GM23338 (cell line): ENCODE data around the gene MYH7. TPM values are rescaled to one million over a fixed set of nuclear protein-coding genes. Genes with fewer than 3 reads are reported as not detected.
"Not testable (repeated sequence)": the region's sequence is repeated elsewhere in the genome, so short reads cannot be mapped to it uniquely, and the experiment has no call there.

ENCODE experiments used
- ATAC-seq: fragments of 200-7000 bp; cut with Tn5 transposase; 3 replicates; pipeline ENCODE4 v1.9.1; 2020
- DNase-seq: peaks from one replicate; pipeline ENCODE4 v3.0.0-alpha.2; 2015; ENCODE audit warnings: low spot score
- H2AFZ ChIP-seq: fragments of 200-600 bp; sonication (generic); 2 replicates; pipeline ENCODE4 v1.8.0; 2016; ENCODE audit warnings: antibody characterized with exemption, mild to moderate bottlenecking, moderate library complexity
- H3F3A ChIP-seq: fragments of 200-600 bp; sonication (generic); replicated peaks from 2 replicates; pipeline ENCODE4 v1.8.0; 2017; ENCODE audit warnings: antibody characterized with exemption, mixed run types, low read depth
- H3K27ac ChIP-seq: fragments of 200-600 bp; sonication (generic); 2 replicates; pipeline ENCODE4 v1.6.1; 2016; ENCODE audit warnings: low read depth
- H3K27me3 ChIP-seq: fragments of 200-600 bp; sonication (generic); 2 replicates; pipeline ENCODE4 v1.8.0; 2016; ENCODE audit warnings: mild to moderate bottlenecking, mixed run types, moderate library complexity; ENCODE audit not compliant: insufficient read depth
- H3K36me3 ChIP-seq: fragments of 200-600 bp; sonication (generic); 2 replicates; pipeline ENCODE4 v1.8.0; 2016; ENCODE audit warnings: mild to moderate bottlenecking; ENCODE audit not compliant: insufficient read depth
- H3K4me1 ChIP-seq: fragments of 200-600 bp; sonication (generic); 2 replicates; pipeline ENCODE4 v1.8.0; 2016; ENCODE audit warnings: mild to moderate bottlenecking, moderate library complexity; ENCODE audit not compliant: insufficient read depth
- H3K4me2 ChIP-seq: fragments of 200-600 bp; sonication (generic); 2 replicates; pipeline ENCODE4 v1.7.1; 2017; ENCODE audit warnings: mixed run types
- H3K4me3 ChIP-seq: fragments of 200-600 bp; sonication (generic); 2 replicates; pipeline ENCODE4 v1.6.1; 2016; ENCODE audit warnings: mixed run types
- H3K79me2 ChIP-seq: fragments of 200-600 bp; sonication (generic); replicated peaks from 2 replicates; pipeline ENCODE4 v1.8.0; 2017; ENCODE audit warnings: mild to moderate bottlenecking; ENCODE audit not compliant: insufficient read depth
- H3K9me2 ChIP-seq: fragments of 200-600 bp; sonication (generic); 2 replicates; pipeline ENCODE4 v1.8.0; 2017; ENCODE audit not compliant: insufficient read depth
- H4K20me1 ChIP-seq: fragments of 200-600 bp; sonication (generic); replicated peaks from 2 replicates; pipeline ENCODE4 v1.8.0; 2017; ENCODE audit warnings: mild to moderate bottlenecking; ENCODE audit not compliant: insufficient read depth
- H3K27ac Mint-ChIP-seq: 2 replicates; pipeline ENCODE4 v1.8.0; 2020; ENCODE audit warnings: inconsistent platforms, mild to moderate bottlenecking, moderate library complexity, mixed read lengths
- H3K27me3 Mint-ChIP-seq: 3 replicates; pipeline ENCODE4 v1.8.0; 2022; ENCODE audit warnings: low read depth, mild to moderate bottlenecking, moderate library complexity, mixed read lengths, inconsistent platforms; ENCODE audit not compliant: insufficient read depth, poor library complexity
- H3K36me3 Mint-ChIP-seq: 3 replicates; pipeline ENCODE4 v1.8.0; 2021; ENCODE audit warnings: low read depth, mild to moderate bottlenecking, inconsistent platforms, moderate library complexity, mixed read lengths
- H3K4me1 Mint-ChIP-seq: 3 replicates; pipeline ENCODE4 v1.8.0; 2020; ENCODE audit warnings: mild to moderate bottlenecking, inconsistent platforms, mixed read lengths
- H3K4me3 Mint-ChIP-seq: 3 replicates; pipeline ENCODE4 v1.8.0; 2021; ENCODE audit warnings: moderate library complexity, mild to moderate bottlenecking, inconsistent platforms, mixed read lengths
- H3K9me3 Mint-ChIP-seq: 3 replicates; pipeline ENCODE4 v1.8.0; 2020; ENCODE audit warnings: moderate library complexity, mild to moderate bottlenecking, inconsistent platforms, mixed read lengths
- CREB1 ChIP-seq: fragments of 250-450 bp; sonication (Bioruptor Pico); IDR thresholded peaks from 2 replicates; pipeline ENCODE4 v1.5.0; 2020; ENCODE audit warnings: low read depth, mild to moderate bottlenecking, moderate library complexity
- EZH2phosphoT487 ChIP-seq: fragments of 200-600 bp; sonication (generic); IDR thresholded peaks from one replicate; pipeline ENCODE4 v1.8.1; 2018; ENCODE audit warnings: antibody characterized with exemption; ENCODE audit not compliant: unreplicated experiment
- JUNB ChIP-seq: IDR thresholded peaks from one replicate; pipeline ENCODE4 v1.6.1; 2016; ENCODE audit warnings: antibody characterized with exemption; ENCODE audit not compliant: unreplicated experiment
- NANOG ChIP-seq: IDR thresholded peaks from 2 replicates; pipeline ENCODE4 v1.6.1; 2016; ENCODE audit warnings: antibody characterized with exemption, borderline replicate concordance
- STAT1 ChIP-seq: IDR thresholded peaks from one replicate; pipeline ENCODE4 v1.6.1; 2016; ENCODE audit warnings: antibody characterized with exemption; ENCODE audit not compliant: unreplicated experiment
- ZNF114 ChIP-seq: fragments of 250-450 bp; sonication (Bioruptor Pico); IDR thresholded peaks from 2 replicates; pipeline ENCODE4 v1.5.0; 2020; ENCODE audit warnings: mild to moderate bottlenecking, moderate library complexity
- ZNF331 ChIP-seq: fragments of 250-450 bp; sonication (Bioruptor Pico); IDR thresholded peaks from 2 replicates; pipeline ENCODE4 v1.5.0; 2020; ENCODE audit warnings: low read depth, mild to moderate bottlenecking, moderate library complexity
- polyA plus RNA-seq: library from polyadenylated mRNA; unstranded; fragments of >200 nt; fragmentation: Nextera tagmentation; extraction: Ambion mirVana; gene quantifications from 2 replicates; pipeline ENCODE4 v1.2.1, GENCODE V29; 2016
- total RNA-seq: library from RNA; depleted of rRNA; stranded (reverse); fragments of >200 nt; shearing (Covaris generic); gene quantifications from 2 replicates; pipeline ENCODE4 v1.2.3, GENCODE V29; 2014
- TF ChIP-seq, protein P1 (sequence below), 2 experiments: fragments of 200-600 bp in 1 of 2; sonication (generic) in 1 of 2; conservative IDR thresholded peaks; 2 replicates each; pipeline versions ENCODE4 v1.5.1 to v1.6.1; 2016 to 2017; ENCODE audit warnings: antibody characterized with exemption in 2 of 2, low read depth in 2 of 2, mild to moderate bottlenecking in 2 of 2, moderate library complexity in 1 of 2
- TF ChIP-seq, protein P2 (sequence below): IDR thresholded peaks from 2 replicates; pipeline ENCODE4 v1.6.1; 2016; ENCODE audit warnings: antibody characterized with exemption
- TF ChIP-seq, protein P3 (sequence below): IDR thresholded peaks from one replicate; pipeline ENCODE4 v1.6.1; 2018; ENCODE audit warnings: antibody characterized with exemption; ENCODE audit not compliant: unreplicated experiment

Gene MYH7
- total and polyA plus RNA-seq, 2 experiments from 2014 or later = not detected

DNA sequence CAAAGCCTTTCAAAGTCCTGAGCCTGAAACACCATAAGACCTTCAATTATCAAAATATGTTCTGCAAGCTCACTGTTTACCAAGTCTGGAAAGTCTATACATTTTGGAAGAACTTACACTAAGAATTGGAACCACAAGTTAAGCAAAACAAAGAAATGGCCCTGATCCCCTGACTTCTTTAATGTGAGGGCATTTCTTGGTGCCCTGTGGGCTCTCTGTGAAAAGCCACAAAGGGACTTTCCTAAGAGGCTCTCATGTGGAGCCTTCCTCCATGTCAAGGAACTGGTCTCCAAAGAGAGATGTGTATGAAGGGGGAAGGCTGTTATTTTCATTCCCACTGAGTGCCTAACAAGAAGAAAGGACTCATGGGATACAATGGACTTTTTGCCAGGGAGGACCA lies 13.9 kb downstream of the MYH7 start (continued):
- TF ChIP-seq, protein P1, sequence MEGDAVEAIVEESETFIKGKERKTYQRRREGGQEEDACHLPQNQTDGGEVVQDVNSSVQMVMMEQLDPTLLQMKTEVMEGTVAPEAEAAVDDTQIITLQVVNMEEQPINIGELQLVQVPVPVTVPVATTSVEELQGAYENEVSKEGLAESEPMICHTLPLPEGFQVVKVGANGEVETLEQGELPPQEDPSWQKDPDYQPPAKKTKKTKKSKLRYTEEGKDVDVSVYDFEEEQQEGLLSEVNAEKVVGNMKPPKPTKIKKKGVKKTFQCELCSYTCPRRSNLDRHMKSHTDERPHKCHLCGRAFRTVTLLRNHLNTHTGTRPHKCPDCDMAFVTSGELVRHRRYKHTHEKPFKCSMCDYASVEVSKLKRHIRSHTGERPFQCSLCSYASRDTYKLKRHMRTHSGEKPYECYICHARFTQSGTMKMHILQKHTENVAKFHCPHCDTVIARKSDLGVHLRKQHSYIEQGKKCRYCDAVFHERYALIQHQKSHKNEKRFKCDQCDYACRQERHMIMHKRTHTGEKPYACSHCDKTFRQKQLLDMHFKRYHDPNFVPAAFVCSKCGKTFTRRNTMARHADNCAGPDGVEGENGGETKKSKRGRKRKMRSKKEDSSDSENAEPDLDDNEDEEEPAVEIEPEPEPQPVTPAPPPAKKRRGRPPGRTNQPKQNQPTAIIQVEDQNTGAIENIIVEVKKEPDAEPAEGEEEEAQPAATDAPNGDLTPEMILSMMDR (conservative IDR thresholded peaks at IDR 0.05; ENCODE audit: low read depth in 2 of 2) = no peak
- TF ChIP-seq ZNF331 (CRISPR knock-in tag) (no peak), NANOG (no peak), EZH2phosphoT487 (no peak), CREB1 (CRISPR knock-in tag) (no peak), JUNB (no peak)

DNA sequence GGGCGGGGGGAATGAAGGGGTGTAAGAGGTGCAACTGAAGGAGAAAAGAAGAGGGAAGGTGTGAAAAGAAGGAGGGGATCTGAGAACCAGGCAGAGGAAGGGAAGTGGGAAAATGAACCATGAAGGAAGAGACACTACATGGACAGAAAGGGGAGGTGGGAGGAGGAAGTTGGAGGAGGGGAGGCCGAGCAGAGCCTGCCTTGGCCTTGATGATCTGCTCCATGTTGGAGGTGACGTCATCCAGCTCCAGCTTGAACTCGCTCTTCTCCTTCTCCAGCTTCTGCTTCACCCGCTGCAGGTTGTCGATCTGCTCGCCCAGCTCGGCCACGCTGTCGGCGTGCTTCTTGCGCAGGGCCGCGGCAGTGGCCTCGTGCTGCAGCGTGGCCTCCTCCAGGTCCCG lies 15.8 kb downstream of the MYH7 start:
- peaks cover 33% of the 10 kb centered on the region for H3K27me3 Mint-ChIP-seq
- H4K20me1 ChIP-seq = not testable (repeated sequence)

DNA sequence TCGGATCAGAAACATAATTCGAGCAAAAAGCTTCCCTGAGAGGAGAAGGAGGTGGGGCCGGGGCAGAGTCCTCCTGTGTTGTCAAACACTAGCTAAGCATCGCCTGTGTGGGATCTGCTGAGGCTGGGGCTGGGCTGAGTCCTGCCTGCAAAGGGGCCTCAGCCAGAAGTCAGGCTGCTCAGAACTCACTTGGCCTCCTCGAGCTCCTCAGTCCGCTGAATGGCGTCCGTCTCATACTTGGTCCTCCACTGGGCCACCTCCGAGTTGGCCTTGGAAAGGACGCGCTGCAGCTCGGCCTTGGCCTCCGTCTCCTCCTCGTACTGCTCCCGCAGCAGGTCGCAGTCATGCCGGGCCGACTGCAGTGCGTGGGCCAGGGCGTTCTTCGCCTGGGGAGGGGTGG lies 17.4 kb downstream of the MYH7 start:
- Histone ChIP-seq H3K9me2 (peaks cover 9% of the 10 kb centered on the region), H3K27ac (no peak overlapping the region), H3F3A (no peaks in the 10 kb centered on the region), H2AFZ (no peak overlapping the region), H4K20me1 (no peaks in the 10 kb centered on the region), H3K4me2 (no peak overlapping the region), H3K4me3 (no peak overlapping the region), H3K27me3 (no peaks in the 10 kb centered on the region), H3K4me1 (no peaks in the 10 kb centered on the region), H3K36me3 (no peaks in the 10 kb centered on the region), H3K79me2 (no peaks in the 10 kb centered on the region)
- H3K9me3 Mint-ChIP-seq = no peaks in the 10 kb centered on the region
- peaks cover 34% of the 10 kb centered on the region for H3K27me3 Mint-ChIP-seq
- H3K4me3 Mint-ChIP-seq = no peak overlapping the region
- H3K27ac Mint-ChIP-seq = no peak overlapping the region
- no peaks in the 10 kb centered on the region; the same call in 2 of the 3 replicates for H3K36me3 Mint-ChIP-seq
- ATAC-seq (no peak), DNase-seq (no peak)
- peaks cover 5% of the 10 kb centered on the region; the same call in 2 of the 3 replicates for H3K4me1 Mint-ChIP-seq
- no peak for TF ChIP-seq JUNB
- no peak for TF ChIP-seq EZH2phosphoT487
- TF ChIP-seq NANOG = no peak
- TF ChIP-seq STAT1 = no peak
- TF ChIP-seq, protein P2, sequence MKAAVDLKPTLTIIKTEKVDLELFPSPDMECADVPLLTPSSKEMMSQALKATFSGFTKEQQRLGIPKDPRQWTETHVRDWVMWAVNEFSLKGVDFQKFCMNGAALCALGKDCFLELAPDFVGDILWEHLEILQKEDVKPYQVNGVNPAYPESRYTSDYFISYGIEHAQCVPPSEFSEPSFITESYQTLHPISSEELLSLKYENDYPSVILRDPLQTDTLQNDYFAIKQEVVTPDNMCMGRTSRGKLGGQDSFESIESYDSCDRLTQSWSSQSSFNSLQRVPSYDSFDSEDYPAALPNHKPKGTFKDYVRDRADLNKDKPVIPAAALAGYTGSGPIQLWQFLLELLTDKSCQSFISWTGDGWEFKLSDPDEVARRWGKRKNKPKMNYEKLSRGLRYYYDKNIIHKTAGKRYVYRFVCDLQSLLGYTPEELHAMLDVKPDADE = no peak
- TF ChIP-seq ZNF114 (CRISPR knock-in tag) = no peak
- TF ChIP-seq CREB1 (CRISPR knock-in tag) = no peak
- TF ChIP-seq, protein P3, sequence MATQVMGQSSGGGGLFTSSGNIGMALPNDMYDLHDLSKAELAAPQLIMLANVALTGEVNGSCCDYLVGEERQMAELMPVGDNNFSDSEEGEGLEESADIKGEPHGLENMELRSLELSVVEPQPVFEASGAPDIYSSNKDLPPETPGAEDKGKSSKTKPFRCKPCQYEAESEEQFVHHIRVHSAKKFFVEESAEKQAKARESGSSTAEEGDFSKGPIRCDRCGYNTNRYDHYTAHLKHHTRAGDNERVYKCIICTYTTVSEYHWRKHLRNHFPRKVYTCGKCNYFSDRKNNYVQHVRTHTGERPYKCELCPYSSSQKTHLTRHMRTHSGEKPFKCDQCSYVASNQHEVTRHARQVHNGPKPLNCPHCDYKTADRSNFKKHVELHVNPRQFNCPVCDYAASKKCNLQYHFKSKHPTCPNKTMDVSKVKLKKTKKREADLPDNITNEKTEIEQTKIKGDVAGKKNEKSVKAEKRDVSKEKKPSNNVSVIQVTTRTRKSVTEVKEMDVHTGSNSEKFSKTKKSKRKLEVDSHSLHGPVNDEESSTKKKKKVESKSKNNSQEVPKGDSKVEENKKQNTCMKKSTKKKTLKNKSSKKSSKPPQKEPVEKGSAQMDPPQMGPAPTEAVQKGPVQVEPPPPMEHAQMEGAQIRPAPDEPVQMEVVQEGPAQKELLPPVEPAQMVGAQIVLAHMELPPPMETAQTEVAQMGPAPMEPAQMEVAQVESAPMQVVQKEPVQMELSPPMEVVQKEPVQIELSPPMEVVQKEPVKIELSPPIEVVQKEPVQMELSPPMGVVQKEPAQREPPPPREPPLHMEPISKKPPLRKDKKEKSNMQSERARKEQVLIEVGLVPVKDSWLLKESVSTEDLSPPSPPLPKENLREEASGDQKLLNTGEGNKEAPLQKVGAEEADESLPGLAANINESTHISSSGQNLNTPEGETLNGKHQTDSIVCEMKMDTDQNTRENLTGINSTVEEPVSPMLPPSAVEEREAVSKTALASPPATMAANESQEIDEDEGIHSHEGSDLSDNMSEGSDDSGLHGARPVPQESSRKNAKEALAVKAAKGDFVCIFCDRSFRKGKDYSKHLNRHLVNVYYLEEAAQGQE = no peak

More for the DNA sequence above, 15.8 kb downstream of the MYH7 start:
- not testable (repeated sequence) for H3K4me3 Mint-ChIP-seq, H3K36me3 ChIP-seq, H3K4me3 ChIP-seq, H3K9me3 Mint-ChIP-seq, ATAC-seq, H2AFZ ChIP-seq, H3K4me1 ChIP-seq, H3K27ac Mint-ChIP-seq, H3F3A ChIP-seq, H3K4me2 ChIP-seq, DNase-seq, H3K36me3 Mint-ChIP-seq, H3K27ac ChIP-seq, H3K4me1 Mint-ChIP-seq, H3K79me2 ChIP-seq, H3K27me3 ChIP-seq
- peaks cover 13% of the 10 kb centered on the region for H3K9me2 ChIP-seq
